ENCODE data around the gene TRIO. TPM values are rescaled to one million over a fixed set of nuclear protein-coding genes. Genes with fewer than 3 reads are reported as not detected.
A peak's percentile ranks its signal among the peaks of the same experiment; 100 is the strongest.

TRIO gene
- polyA plus RNA-seq, 1 donor (not counting 4 experiments of a cell fraction or from before 2014, with no cell fraction given) = 57.2 TPM

- Histone ChIP-seq H3K9me3 (ENCODE audit: control insufficient read depth, low read depth, low read length) (no peaks in the 10 kb centered on the region), H3K36me3 (ENCODE audit: control insufficient read depth in 2 of 2, extremely low read depth in 1 of 2, insufficient read depth in 2 of 2, low read length in 2 of 2) (peaks cover 0 to 2% of the 10 kb centered on the region in 2 experiments), H3K27me3 (ENCODE audit: control insufficient read depth, extremely low read depth, insufficient read depth, low read length) (no peaks in the 10 kb centered on the region), H2AFZ (ENCODE audit: control insufficient read depth, low read length) (no peak overlapping the region), H3K4me1 (ENCODE audit: control insufficient read depth, extremely low read depth, insufficient read depth, low read length) (peaks cover 81% of the 10 kb centered on the region), H4K20me1 (ENCODE audit: control insufficient read depth, extremely low read depth, insufficient read depth, low read length) (no peaks in the 10 kb centered on the region), H3K4me2 (ENCODE audit: control insufficient read depth, extremely low read depth, insufficient read depth, low read depth, low read length) (no peak overlapping the region), H3K4me3 (ENCODE audit: control insufficient read depth in 2 of 3, extremely low read depth in 1 of 3, insufficient read depth in 2 of 3, low read depth in 1 of 3, low read length in 3 of 3) (no peak overlapping the region), H3K9ac (ENCODE audit: control insufficient read depth, extremely low read depth, insufficient read depth, low read length) (no peak overlapping the region), H3K79me2 (ENCODE audit: control insufficient read depth, insufficient read depth, low read length) (peaks cover 84% of the 10 kb centered on the region), H3K27ac (ENCODE audit: control insufficient read depth, insufficient read depth, low read length) (peak overlapping the region; percentile 47), H3K9me1 (ENCODE audit: control insufficient read depth, extremely low read depth, insufficient read depth, low read length) (no peaks in the 10 kb centered on the region)
- FAIRE-seq = no peak
- DNase-seq (ENCODE audit: low read depth, low spot score) = no peak
- dilution Hi-C loops (cut with MboI; ENCODE audit: extremely low pct_ligation_motif_present, low sequenced_read_pairs) = no loop called here
- TF ChIP-seq CTCF (optimal IDR thresholded peaks at IDR 0.05 in 1 of 3, IDR thresholded peaks at IDR 0.05 in 1 of 3, conservative IDR thresholded peaks at IDR 0.05 in 1 of 3; ENCODE audit: extremely low read depth in 1 of 3, insufficient read depth in 2 of 3, low read length in 3 of 3) = no peak
- TF ChIP-seq EZH2 (IDR thresholded peaks at IDR 0.05; ENCODE audit: low read length) = no peak
Observed at GRCh38 chr5:14266686-14267085, 123.5 kb downstream of the TRIO start.

GRCh38 chr5:14267166-14267838 is 124.2 kb downstream of the TRIO start:
- Histone ChIP-seq H4K20me1 (ENCODE audit: control insufficient read depth, extremely low read depth, insufficient read depth, low read length) (no peaks in the 10 kb centered on the region), H2AFZ (ENCODE audit: control insufficient read depth, low read length) (no peak overlapping the region), H3K36me3 (ENCODE audit: control insufficient read depth in 2 of 2, extremely low read depth in 1 of 2, insufficient read depth in 2 of 2, low read length in 2 of 2) (peaks cover 0 to 2% of the 10 kb centered on the region in 2 experiments), H3K27me3 (ENCODE audit: control insufficient read depth, extremely low read depth, insufficient read depth, low read length) (no peaks in the 10 kb centered on the region), H3K79me2 (ENCODE audit: control insufficient read depth, insufficient read depth, low read length) (peaks cover 84% of the 10 kb centered on the region), H3K4me3 (ENCODE audit: control insufficient read depth in 2 of 3, extremely low read depth in 1 of 3, insufficient read depth in 2 of 3, low read depth in 1 of 3, low read length in 3 of 3) (no peak overlapping the region), H3K4me2 (ENCODE audit: control insufficient read depth, extremely low read depth, insufficient read depth, low read depth, low read length) (peak overlapping the region; percentile 23), H3K9ac (ENCODE audit: control insufficient read depth, extremely low read depth, insufficient read depth, low read length) (no peak overlapping the region), H3K9me1 (ENCODE audit: control insufficient read depth, extremely low read depth, insufficient read depth, low read length) (no peaks in the 10 kb centered on the region), H3K27ac (ENCODE audit: control insufficient read depth, insufficient read depth, low read length) (peak overlapping the region; percentile 39), H3K9me3 (ENCODE audit: control insufficient read depth, low read depth, low read length) (no peaks in the 10 kb centered on the region), H3K4me1 (ENCODE audit: control insufficient read depth, extremely low read depth, insufficient read depth, low read length) (peaks cover 81% of the 10 kb centered on the region)
- no peak for DNase-seq (ENCODE audit: low read depth, low spot score)
- no peak for FAIRE-seq
- dilution Hi-C loops (cut with MboI; ENCODE audit: extremely low pct_ligation_motif_present, low sequenced_read_pairs) = no loop called here
- no peak for TF ChIP-seq CTCF (optimal IDR thresholded peaks at IDR 0.05 in 1 of 3, IDR thresholded peaks at IDR 0.05 in 1 of 3, conservative IDR thresholded peaks at IDR 0.05 in 1 of 3; ENCODE audit: extremely low read depth in 1 of 3, insufficient read depth in 2 of 3, low read length in 3 of 3)

Measured in keratinocyte (primary cell).